Tibial artery (tissue), 4 donors: ENCODE results near the gene ORMDL2.
"Not testable (repeated sequence)": the region's sequence is repeated elsewhere in the genome, so short reads cannot be mapped to it uniquely, and the experiment has no call there.

ENCODE experiments used
- DNase-seq, 2 donors: peaks; one replicate each; pipeline ENCODE4 v3.0.0-alpha.2; 2019
- H3K27ac ChIP-seq, 2 donors: fragments of 200-600 bp; sonication (generic) in 1 of 2; 1 replicate in 1 of 2; 2 replicates in 1 of 2; pipeline ENCODE4 v1.5.1; 2018 to 2019; ENCODE audit warnings: mild to moderate bottlenecking in 1 of 2
- H3K27me3 ChIP-seq, 2 donors: fragments of 200-600 bp; sonication (generic) in 1 of 2; one replicate each; pipeline versions ENCODE4 v1.5.1 to v1.6.0; 2016 to 2019
- H3K36me3 ChIP-seq, 3 donors: fragments of 200-600 bp; sonication (generic) in 2 of 3; one replicate each; pipeline ENCODE4 v1.5.1; 2016 to 2019; ENCODE audit warnings: mild to moderate bottlenecking in 2 of 3
- H3K4me1 ChIP-seq, 4 donors: fragments of 200-600 bp; sonication (generic) in 2 of 4; 1 replicate in 3 of 4; 2 replicates in 1 of 4; pipeline ENCODE4 v1.5.1; 2016 to 2019
- H3K4me3 ChIP-seq, 2 donors: fragments of 200-600 bp; sonication (generic) in 1 of 2; 1 replicate in 1 of 2; 2 replicates in 1 of 2; pipeline ENCODE4 v1.5.1; 2018 to 2019; ENCODE audit warnings: mild to moderate bottlenecking in 2 of 2
- H3K9me3 ChIP-seq, 3 donors: fragments of 200-600 bp; sonication (generic) in 1 of 3; one replicate each; pipeline ENCODE4 v1.5.1; 2016 to 2019
- CTCF ChIP-seq, 2 experiments: fragments of 200-600 bp in 1 of 2; fragments of 450-650 bp in 1 of 2; IDR thresholded peaks; one replicate each; pipeline ENCODE4 v1.5.1; 2017 to 2019; ENCODE audit warnings: antibody characterized with exemption in 2 of 2, mild to moderate bottlenecking in 1 of 2, moderate library complexity in 1 of 2
- intact Hi-C: fragments of 100-400 bp; cut with DNase I; formaldehyde crosslinking; loops from one replicate; pipeline ENCODE4 v1.15.0; 2023; ENCODE audit warnings: low total_unique reads

ORMDL2 gene

GRCh38 chr12:55831447-55831815 is 13.6 kb downstream of the ORMDL2 start:
- intact Hi-C loops, result loop anchor here (5.0 kb wide), 1 partner anchor 106 kb away; no protein-coding TSS in a partner anchor
- no peaks in the 10 kb centered on the region for H3K9me3 ChIP-seq
- peak overlapping the region; percentile 82 to 90 for H3K4me3 ChIP-seq

GRCh38 chr12:55833056-55833455 is 15.2 kb downstream of the ORMDL2 start:
- Histone ChIP-seq H3K36me3 (no peaks in the 10 kb centered on the region), H3K9me3 (no peaks in the 10 kb centered on the region), H3K4me1 (peaks cover 0 to 27% (median 19%) of the 10 kb centered on the region in 4 donors), H3K27ac (no peak overlapping the region), H3K27me3 (peaks cover 0 to 5% of the 10 kb centered on the region in 2 donors), H3K4me3 (no peak overlapping the region)
- TF ChIP-seq CTCF (IDR thresholded peaks at IDR 0.05), result no peak
- intact Hi-C loops, result loop anchor here (5.0 kb wide), 1 partner anchor 104 kb away; no protein-coding TSS in a partner anchor
- DNase-seq, result no peak

More at GRCh38 chr12:55831447-55831815, 13.6 kb downstream of the ORMDL2 start:
- H3K36me3 ChIP-seq, result no peaks in the 10 kb centered on the region
- TF ChIP-seq CTCF (IDR thresholded peaks at IDR 0.05), result no peak
- no peaks in the 10 kb centered on the region for H3K27me3 ChIP-seq
- H3K4me1 ChIP-seq, result peaks cover 0 to 43% (median 31%) of the 10 kb centered on the region in 4 donors
- DNase-seq, result no peak
- peak overlapping the region; percentile 86 to 88 for H3K27ac ChIP-seq

- intact Hi-C loops, result loop anchor here (5.0 kb wide), 1 partner anchor 103 kb away; no protein-coding TSS in a partner anchor
Measured at GRCh38 chr12:55834400-55834799, 16.6 kb downstream of the ORMDL2 start.

GRCh38 chr12:55838361-55838760 is 20.5 kb downstream of the ORMDL2 start:
- intact Hi-C loops, result no loop called here
- peaks cover 0 to 5% of the 10 kb centered on the region in 2 donors for H3K27me3 ChIP-seq
- H3K4me3 ChIP-seq, result no peak overlapping the region
- DNase-seq, result peak in 1 of 2 donors; percentile 28
- H3K27ac ChIP-seq, result no peak overlapping the region
- no peaks in the 10 kb centered on the region for H3K4me1 ChIP-seq
- H3K36me3 ChIP-seq, result no peaks in the 10 kb centered on the region
- no peaks in the 10 kb centered on the region for H3K9me3 ChIP-seq
- TF ChIP-seq CTCF (IDR thresholded peaks at IDR 0.05), result no peak

More at GRCh38 chr12:55834400-55834799, 16.6 kb downstream of the ORMDL2 start:
- DNase-seq, H3K36me3 ChIP-seq, H3K9me3 ChIP-seq, H3K27ac ChIP-seq, H3K4me3 ChIP-seq, H3K27me3 ChIP-seq: not testable (repeated sequence)
- H3K4me1 ChIP-seq, result peaks cover 0 to 18% (median 14%) of the 10 kb centered on the region in 4 donors

- DNase-seq, result peak in 1 of 2 donors; percentile 55
- Histone ChIP-seq H3K4me3 (no peak overlapping the region), H3K4me1 (no peaks in the 10 kb centered on the region), H3K9me3 (no peaks in the 10 kb centered on the region), H3K27me3 (peaks cover 0 to 5% of the 10 kb centered on the region in 2 donors), H3K27ac (no peak overlapping the region), H3K36me3 (no peaks in the 10 kb centered on the region)
- no peak for TF ChIP-seq CTCF (IDR thresholded peaks at IDR 0.05)
- intact Hi-C loops, result no loop called here
Measured at GRCh38 chr12:55839345-55840140, 21.7 kb downstream of the ORMDL2 start.
